Right lobe of liver (tissue), 6 donors: ENCODE data around the gene SOX15. TPM values are rescaled to one million over a fixed set of nuclear protein-coding genes. Genes with fewer than 3 reads are reported as not detected.
A peak's percentile ranks its signal among the peaks of the same experiment; 100 is the strongest.

Source experiments
- ATAC-seq, 4 donors: fragments of 200-7000 bp; cut with Tn5 transposase; one replicate each; pipeline ENCODE4 v1.9.1; 2020; ENCODE audit warnings: mild to moderate bottlenecking in 4 of 4, moderate library complexity in 4 of 4
- DNase-seq, 3 donors: peaks; one replicate each; pipeline ENCODE4 v3.0.0-alpha.2; 2020
- H3K27ac ChIP-seq, 3 donors: fragments of 200-600 bp; one replicate each; pipeline ENCODE4 v1.8.0; 2022
- H3K27me3 ChIP-seq, 2 donors: fragments of 200-600 bp; one replicate each; pipeline ENCODE4 v1.8.0; 2022
- H3K36me3 ChIP-seq, 4 donors: fragments of 200-600 bp; sonication (generic) in 1 of 4; one replicate each; pipeline versions ENCODE4 v1.5.1 to v1.8.0; 2017 to 2022; ENCODE audit warnings: control low read depth in 1 of 4
- H3K4me1 ChIP-seq, 4 donors: fragments of 200-600 bp; sonication (generic) in 1 of 4; one replicate each; pipeline versions ENCODE4 v1.5.1 to v1.8.0; 2017 to 2022; ENCODE audit warnings: control low read depth in 1 of 4
- H3K4me3 ChIP-seq, 3 donors: fragments of 200-600 bp; one replicate each; pipeline ENCODE4 v1.8.0; 2022
- H3K9me3 ChIP-seq, 4 donors: fragments of 200-600 bp; sonication (generic) in 1 of 4; one replicate each; pipeline versions ENCODE4 v1.5.1 to v1.8.0; 2017 to 2022; ENCODE audit warnings: control low read depth in 1 of 4
- POLR2A ChIP-seq: fragments of 450-650 bp; IDR thresholded peaks from one replicate; pipeline ENCODE4 v1.6.1; 2017; ENCODE audit warnings: antibody characterized with exemption, mild to moderate bottlenecking
- WGBS: methylation state at CpG from one replicate; pipeline ENCODE4 v1.1.6; 2018; ENCODE audit warnings: low coverage, low lambda C conversion rate; ENCODE audit not compliant: insufficient coverage; ENCODE audit errors: missing lambda C conversion rate; 5-methylcytosine and 5-hydroxymethylcytosine counted together
- intact Hi-C, 2 donors: fragments of 100-400 bp; cut with DNase I; formaldehyde crosslinking; loops; one replicate each; pipeline versions ENCODE4 v1.11.2 to v1.14.1; 2022
- total RNA-seq, 6 experiments: library from RNA; depleted of rRNA in 2 of 6; stranded (reverse); fragments of >200 nt in 2 of 6; fragmentation: NEBNext Ultra II Directional in 3 of 6; extraction: Animal tissue kit (Norgen Biotek cat#: 25700) in 3 of 6; gene quantifications; one replicate each; pipeline versions ENCODE4 v1.1.0 to v1.2.4, GENCODE V29; 2016 to 2023
- TF ChIP-seq, protein P1 (sequence below), 4 donors: fragments of 200-600 bp in 3 of 4; fragments of 450-650 bp in 1 of 4; IDR thresholded peaks; one replicate each; pipeline versions ENCODE4 v1.5.1 to v1.8.0; 2016 to 2022; ENCODE audit warnings: antibody characterized with exemption in 4 of 4, mild to moderate bottlenecking in 2 of 4
- donor health status: DM: no; HTN: yes; CAD: no.
- donor health status: DM: no; HTN: no; CAD: no.
- donor health status: DM: no; HTN: no; CAD: no.
- donor health status: DM: no; HTN: yes; CAD: no.
- donor health status: DM: no; HTN: yes; CAD: no.

The SOX15 gene
- total RNA-seq, 6 experiments from 2014 or later: not detected

DNA sequence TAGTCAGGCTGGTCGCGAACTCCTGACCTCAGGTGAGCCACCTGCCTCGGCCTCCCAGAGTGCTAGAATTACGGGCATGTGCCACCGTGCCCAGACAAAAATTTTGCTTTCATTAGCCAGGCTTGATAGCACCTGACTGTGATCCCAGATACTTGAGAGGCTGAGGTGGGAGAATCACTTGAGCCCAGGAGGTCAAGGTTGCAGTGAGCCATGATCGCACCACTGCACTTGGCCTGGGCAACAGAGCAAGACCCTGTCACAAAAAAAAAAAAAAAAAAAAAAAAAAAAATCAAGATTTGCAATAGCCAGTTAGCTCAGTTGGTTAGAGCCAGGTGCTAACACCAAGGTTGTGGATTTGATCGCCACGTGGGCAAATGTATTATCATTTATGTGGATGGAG is 30.9 kb upstream of the SOX15 start:
- Histone ChIP-seq H3K36me3 (no peaks in the 10 kb centered on the region), H3K27ac (no peak overlapping the region), H3K4me1 (peaks cover 0 to 24% (median 10%) of the 10 kb centered on the region in 4 donors), H3K4me3 (no peak overlapping the region), H3K27me3 (no peaks in the 10 kb centered on the region), H3K9me3 (no peaks in the 10 kb centered on the region)
- TF ChIP-seq, protein P1, sequence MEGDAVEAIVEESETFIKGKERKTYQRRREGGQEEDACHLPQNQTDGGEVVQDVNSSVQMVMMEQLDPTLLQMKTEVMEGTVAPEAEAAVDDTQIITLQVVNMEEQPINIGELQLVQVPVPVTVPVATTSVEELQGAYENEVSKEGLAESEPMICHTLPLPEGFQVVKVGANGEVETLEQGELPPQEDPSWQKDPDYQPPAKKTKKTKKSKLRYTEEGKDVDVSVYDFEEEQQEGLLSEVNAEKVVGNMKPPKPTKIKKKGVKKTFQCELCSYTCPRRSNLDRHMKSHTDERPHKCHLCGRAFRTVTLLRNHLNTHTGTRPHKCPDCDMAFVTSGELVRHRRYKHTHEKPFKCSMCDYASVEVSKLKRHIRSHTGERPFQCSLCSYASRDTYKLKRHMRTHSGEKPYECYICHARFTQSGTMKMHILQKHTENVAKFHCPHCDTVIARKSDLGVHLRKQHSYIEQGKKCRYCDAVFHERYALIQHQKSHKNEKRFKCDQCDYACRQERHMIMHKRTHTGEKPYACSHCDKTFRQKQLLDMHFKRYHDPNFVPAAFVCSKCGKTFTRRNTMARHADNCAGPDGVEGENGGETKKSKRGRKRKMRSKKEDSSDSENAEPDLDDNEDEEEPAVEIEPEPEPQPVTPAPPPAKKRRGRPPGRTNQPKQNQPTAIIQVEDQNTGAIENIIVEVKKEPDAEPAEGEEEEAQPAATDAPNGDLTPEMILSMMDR (IDR thresholded peaks at IDR 0.05): no peak
- TF ChIP-seq POLR2A: no peak
- DNase-seq: no peak
- 91% methylated on average over 6 of the region's 8 CpGs for WGBS
- ATAC-seq: no peak
- intact Hi-C loops: no loop called here

DNA sequence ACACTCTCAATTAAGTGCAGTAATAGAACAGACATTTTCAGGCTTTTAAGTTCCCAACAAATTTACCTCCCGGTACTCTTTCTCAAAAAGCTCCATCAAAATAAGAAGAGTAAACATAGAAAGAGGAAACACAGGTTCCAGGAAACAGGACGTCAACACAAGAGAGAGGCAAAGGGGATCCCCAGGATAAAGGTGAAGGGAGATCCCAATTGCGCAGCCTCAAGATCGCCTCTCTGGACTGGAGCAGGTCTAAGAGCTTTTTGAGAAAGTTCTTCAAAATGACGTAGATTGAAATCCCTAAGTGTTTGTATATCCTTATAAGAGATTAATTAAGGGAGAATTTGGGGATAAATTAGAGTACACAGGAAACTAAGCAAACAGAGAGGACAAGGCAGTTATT is 28.7 kb upstream of the SOX15 start:
- peaks cover 0 to 10% (median 4%) of the 10 kb centered on the region in 4 donors for H3K4me1 ChIP-seq
- 65% methylated on average over 4 of the region's 5 CpGs for WGBS
- TF ChIP-seq, protein P1 (IDR thresholded peaks at IDR 0.05): no peak
- TF ChIP-seq POLR2A: no peak
- no peak overlapping the region for H3K27ac ChIP-seq
- no peaks in the 10 kb centered on the region for H3K36me3 ChIP-seq
- no peaks in the 10 kb centered on the region for H3K27me3 ChIP-seq
- ATAC-seq (no peak), DNase-seq (no peak)
- H3K9me3 ChIP-seq: no peaks in the 10 kb centered on the region
- intact Hi-C loops: no loop called here
- H3K4me3 ChIP-seq: no peak overlapping the region

DNA sequence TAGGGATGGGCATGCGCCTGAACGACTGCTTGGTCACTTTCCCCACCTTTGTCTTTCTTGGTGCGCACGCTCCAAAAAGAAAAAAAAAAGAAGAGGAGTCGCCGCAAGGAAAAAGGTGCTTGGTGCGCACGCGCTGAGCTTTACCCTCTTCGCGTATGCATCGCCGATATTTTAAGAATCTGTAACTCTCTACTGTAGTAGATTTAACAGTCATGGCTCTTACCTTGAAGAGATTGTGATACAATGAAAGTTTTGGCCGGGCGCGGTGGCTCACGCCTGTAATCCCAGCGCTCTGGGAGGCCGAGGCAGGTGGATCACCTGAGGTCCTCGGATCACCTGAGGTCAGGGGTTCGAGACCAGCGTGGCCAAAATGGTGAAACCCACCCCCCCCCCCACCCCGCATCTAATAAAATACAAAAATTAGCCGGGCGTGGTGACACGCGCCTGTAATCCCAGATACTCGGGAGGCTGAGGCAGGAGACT is 25.4 kb upstream of the SOX15 start:
- no peak for DNase-seq
- 11% methylated on average over 20 of the region's 28 CpGs for WGBS
- H3K27ac ChIP-seq: peak overlapping the region; percentile 54 to 88 (median 69)

DNA sequence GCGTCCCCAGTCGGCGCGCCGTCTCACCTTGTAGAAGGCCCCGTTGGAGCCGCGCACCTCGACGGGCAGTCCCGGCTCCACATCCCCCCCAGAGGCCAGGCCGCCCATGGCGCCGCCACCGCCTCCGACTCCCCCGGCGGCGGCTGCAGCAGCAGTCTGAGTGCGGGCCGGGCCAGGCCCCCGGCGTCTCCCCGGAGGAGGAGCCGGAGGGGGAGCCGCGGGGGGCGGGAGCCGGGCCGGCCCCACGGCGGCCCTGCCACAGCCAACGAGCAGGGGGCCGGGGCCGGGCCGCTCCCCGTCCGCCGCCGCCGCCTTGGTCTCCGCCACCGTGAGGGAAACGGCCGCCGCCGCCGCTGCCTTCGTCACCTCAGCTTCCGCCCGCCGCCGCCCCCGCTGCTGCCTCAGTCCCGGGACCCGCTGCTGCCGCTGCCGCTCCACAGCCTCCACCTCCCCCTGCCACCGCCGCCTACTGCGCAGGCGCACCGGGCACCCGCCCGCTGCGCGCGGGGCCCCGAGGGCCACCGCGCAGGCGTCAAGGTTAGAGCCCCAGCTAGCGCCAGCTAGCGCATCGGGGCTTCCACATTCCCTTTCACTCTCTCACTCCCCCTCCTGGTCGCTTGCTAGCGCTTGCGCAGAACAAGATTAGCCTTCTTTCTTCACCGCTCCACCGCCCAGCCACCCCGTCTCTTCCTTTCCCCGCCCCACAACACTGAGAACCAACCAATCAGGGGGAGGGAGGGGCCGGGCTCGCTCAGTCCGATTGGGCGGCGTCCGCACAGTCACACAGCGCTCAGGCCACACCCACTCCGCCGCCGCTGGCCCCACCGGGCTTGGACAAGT is 24.8 kb upstream of the SOX15 start, which contains the start of gene FXR2:
TSS of gene FXR2 (minus strand) at position 473 of the 840 bp plus-strand sequence. CDS start at position 108, 365 bp downstream.
- no peaks in the 10 kb centered on the region for H3K36me3 ChIP-seq
- H3K4me1 ChIP-seq: peaks cover 0 to 36% (median 9%) of the 10 kb centered on the region in 4 donors
- DNase-seq (peak; percentile 100), ATAC-seq (peak; percentile 96 to 99 (median 97))
- H3K27ac ChIP-seq: peak within 1 kb of the TSS; percentile 55 to 88 (median 82)
- H3K4me3 ChIP-seq: peak within 1 kb of the TSS; percentile 61 to 83 (median 76)
- WGBS: under 1% methylated on average over 39 of the region's 93 CpGs
- no peaks in the 10 kb centered on the region for H3K9me3 ChIP-seq
- no peaks in the 10 kb centered on the region for H3K27me3 ChIP-seq
- intact Hi-C loops: no loop called here
- TF ChIP-seq POLR2A: peak; percentile 87
- TF ChIP-seq, protein P1 (IDR thresholded peaks at IDR 0.05): peak; percentile 52 to 64 (median 58)

More for the DNA sequence above, 25.4 kb upstream of the SOX15 start:
- H3K27me3 ChIP-seq: no peaks in the 10 kb centered on the region
- H3K4me3 ChIP-seq: peak overlapping the region; percentile 39 to 55 (median 40)
- ATAC-seq: no peak
- TF ChIP-seq POLR2A: no peak
- TF ChIP-seq, protein P1 (IDR thresholded peaks at IDR 0.05): no peak
- peaks cover 0 to 31% (median 9%) of the 10 kb centered on the region in 4 donors for H3K4me1 ChIP-seq
- no peaks in the 10 kb centered on the region for H3K36me3 ChIP-seq
- intact Hi-C loops: no loop called here
- H3K9me3 ChIP-seq: no peaks in the 10 kb centered on the region
